Measurements from ENCODE around the gene FGF6. TPM values are rescaled to one million over a fixed set of nuclear protein-coding genes. Genes with fewer than 3 reads are reported as not detected.

FGF6 gene
- total RNA-seq, 1 donor, result not detected

- Histone ChIP-seq H3K9me3 (ENCODE audit: low read depth, low read length) (no peaks in the 10 kb centered on the region), H3K4me3 (ENCODE audit: low read length) (no peak overlapping the region), H3K27me3 (ENCODE audit: insufficient read depth, low read length) (no peaks in the 10 kb centered on the region), H3K4me1 (ENCODE audit: insufficient read depth, low read length) (peaks cover 39% of the 10 kb centered on the region)
These were observed 6.6 kb downstream of the FGF6 start for GRCh38 chr12:4438834-4439596.

GRCh38 chr12:4435537-4435936 is 10.1 kb downstream of the FGF6 start:
- H3K4me1 ChIP-seq (ENCODE audit: insufficient read depth, low read length), result peaks cover 60% of the 10 kb centered on the region
- H3K27me3 ChIP-seq (ENCODE audit: insufficient read depth, low read length), result no peaks in the 10 kb centered on the region
- H3K9me3 ChIP-seq (ENCODE audit: low read depth, low read length), result no peaks in the 10 kb centered on the region
- no peak overlapping the region for H3K4me3 ChIP-seq (ENCODE audit: low read length)

DNA sequence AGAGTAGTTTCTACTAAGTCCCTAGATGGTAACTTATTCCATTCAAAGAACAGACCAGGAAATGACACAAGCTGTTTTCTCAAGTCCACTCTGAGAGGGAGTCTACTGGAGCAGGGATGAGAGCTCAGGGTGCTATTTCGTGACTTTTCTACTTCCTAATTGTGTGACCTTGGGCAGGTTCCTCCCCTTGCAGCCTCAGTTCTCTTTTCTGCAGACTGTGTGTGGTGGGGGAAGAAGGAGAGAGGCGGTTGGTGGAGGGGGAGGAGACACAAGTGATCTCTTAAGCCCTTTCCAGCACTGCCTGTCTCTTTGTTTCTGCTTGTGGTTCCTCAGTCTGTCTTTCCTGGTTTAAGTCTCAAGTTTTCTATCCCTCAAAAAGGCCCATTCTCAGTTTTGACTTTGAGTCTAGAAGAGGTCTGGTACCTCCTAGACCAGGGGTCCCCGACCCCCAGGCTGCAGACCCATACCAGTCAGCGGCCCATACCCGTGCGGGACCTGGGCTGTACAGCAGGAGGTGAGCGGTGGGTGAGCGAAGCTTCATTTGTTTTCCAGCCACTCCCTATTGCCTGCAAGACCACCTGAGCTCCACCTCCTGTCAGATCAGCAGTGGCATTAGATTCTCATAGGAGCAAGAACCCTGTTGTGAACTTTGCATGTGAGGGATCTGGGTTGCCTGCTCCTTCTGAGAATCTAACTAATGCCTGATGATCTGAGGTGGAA is 10.7 kb downstream of the FGF6 start:
- no peak overlapping the region for H3K4me3 ChIP-seq (ENCODE audit: low read length)
- no peaks in the 10 kb centered on the region for H3K9me3 ChIP-seq (ENCODE audit: low read depth, low read length)
- H3K27me3 ChIP-seq (ENCODE audit: insufficient read depth, low read length), result no peaks in the 10 kb centered on the region
- peaks cover 54% of the 10 kb centered on the region for H3K4me1 ChIP-seq (ENCODE audit: insufficient read depth, low read length)

DNA sequence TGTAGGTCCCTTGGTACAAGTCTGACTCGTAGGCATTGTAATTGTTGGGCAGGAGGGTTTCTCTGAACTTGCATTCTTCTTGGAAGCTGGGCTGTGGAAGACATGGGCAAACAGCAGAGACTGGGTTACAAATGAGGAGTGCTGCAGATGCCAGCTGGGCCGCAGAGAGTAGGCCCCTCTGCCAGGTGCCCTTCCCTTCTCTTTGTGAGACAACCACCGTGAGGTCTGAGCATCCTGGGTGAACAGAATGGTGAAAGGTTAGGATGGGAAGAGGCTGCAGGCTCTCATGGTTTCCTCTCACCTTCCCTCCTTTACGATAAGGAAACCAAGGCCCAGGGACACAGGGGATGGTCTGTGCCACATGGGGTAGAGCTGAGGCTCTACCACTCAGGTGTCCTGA is 11.3 kb downstream of the FGF6 start:
- H3K27me3 ChIP-seq (ENCODE audit: insufficient read depth, low read length), result no peaks in the 10 kb centered on the region
- peaks cover 49% of the 10 kb centered on the region for H3K4me1 ChIP-seq (ENCODE audit: insufficient read depth, low read length)
- H3K9me3 ChIP-seq (ENCODE audit: low read depth, low read length), result no peaks in the 10 kb centered on the region
- no peak overlapping the region for H3K4me3 ChIP-seq (ENCODE audit: low read length)

DNA sequence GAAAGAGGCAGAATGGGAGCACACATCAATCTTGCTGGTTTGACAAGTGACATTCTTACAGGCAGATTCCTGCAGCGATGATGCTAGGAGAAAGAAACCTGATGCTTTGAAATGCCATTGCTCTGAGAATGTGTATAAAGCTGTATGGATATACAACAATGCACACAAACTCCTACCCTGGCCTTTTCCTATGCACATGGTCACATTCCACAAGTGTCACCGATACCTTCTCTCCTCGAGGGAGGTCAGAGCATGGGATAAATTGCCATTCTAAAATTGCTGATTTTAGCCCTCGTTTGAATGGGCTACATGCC is 11.9 kb downstream of the FGF6 start:
- Histone ChIP-seq H3K4me1 (ENCODE audit: insufficient read depth, low read length) (peaks cover 43% of the 10 kb centered on the region), H3K9me3 (ENCODE audit: low read depth, low read length) (no peaks in the 10 kb centered on the region), H3K4me3 (ENCODE audit: low read length) (no peak overlapping the region), H3K27me3 (ENCODE audit: insufficient read depth, low read length) (no peaks in the 10 kb centered on the region)

DNA sequence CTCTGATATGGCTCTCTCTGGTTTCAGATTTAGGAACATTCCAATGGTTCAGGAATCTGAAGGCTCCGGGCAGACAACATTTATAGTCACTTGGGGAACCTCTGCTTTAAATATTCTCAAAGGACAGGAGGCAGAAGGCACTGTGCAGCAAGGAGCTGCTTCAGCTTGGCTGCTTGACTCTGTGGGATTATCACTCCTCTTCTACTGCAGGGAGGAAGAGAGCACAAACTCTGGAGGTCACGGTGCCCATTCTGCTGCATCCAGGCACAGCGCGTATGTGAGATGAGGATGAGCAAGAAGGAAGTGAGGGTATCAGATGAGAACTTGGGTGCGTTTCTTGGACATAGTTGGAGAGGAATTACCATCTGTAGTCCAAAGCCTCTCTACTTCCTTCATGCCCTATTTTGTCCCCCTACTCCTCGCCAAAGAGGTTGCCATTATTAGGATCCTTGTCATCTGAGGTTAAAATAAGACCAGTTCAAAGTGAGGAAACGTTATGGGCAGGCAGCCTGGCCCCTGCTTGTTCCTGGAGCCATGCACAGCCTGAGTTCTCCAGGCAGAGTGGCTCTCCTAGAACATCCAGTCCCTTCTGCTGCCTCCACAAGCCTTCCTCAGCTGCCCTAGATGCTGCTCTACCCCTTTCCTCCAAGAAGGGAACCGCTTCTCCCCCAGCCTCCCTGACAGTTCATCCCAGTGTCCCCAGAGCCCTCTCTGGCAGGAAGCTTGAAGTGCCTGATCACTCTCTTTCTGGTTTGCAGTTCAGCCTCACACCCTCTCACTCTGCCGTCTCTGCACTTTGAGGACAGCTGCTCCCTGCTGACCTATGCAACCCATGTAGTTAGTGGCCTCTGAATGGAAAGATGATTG is 12.5 kb downstream of the FGF6 start:
- peaks cover 39% of the 10 kb centered on the region for H3K4me1 ChIP-seq (ENCODE audit: insufficient read depth, low read length)
- H3K9me3 ChIP-seq (ENCODE audit: low read depth, low read length), result no peaks in the 10 kb centered on the region
- no peaks in the 10 kb centered on the region for H3K27me3 ChIP-seq (ENCODE audit: insufficient read depth, low read length)
- H3K4me3 ChIP-seq (ENCODE audit: low read length), result no peak overlapping the region

GRCh38 chr12:4431866-4432265 is 13.7 kb downstream of the FGF6 start:
- H3K4me3 ChIP-seq (ENCODE audit: low read length), result no peak overlapping the region
- H3K4me1 ChIP-seq (ENCODE audit: insufficient read depth, low read length), result peaks cover 39% of the 10 kb centered on the region
- H3K27me3 ChIP-seq (ENCODE audit: insufficient read depth, low read length), result no peaks in the 10 kb centered on the region
- H3K9me3 ChIP-seq (ENCODE audit: low read depth, low read length), result no peaks in the 10 kb centered on the region

GRCh38 chr12:4431436-4431835 is 14.2 kb downstream of the FGF6 start:
- Histone ChIP-seq H3K9me3 (ENCODE audit: low read depth, low read length) (no peaks in the 10 kb centered on the region), H3K4me1 (ENCODE audit: insufficient read depth, low read length) (peaks cover 39% of the 10 kb centered on the region)

DNA sequence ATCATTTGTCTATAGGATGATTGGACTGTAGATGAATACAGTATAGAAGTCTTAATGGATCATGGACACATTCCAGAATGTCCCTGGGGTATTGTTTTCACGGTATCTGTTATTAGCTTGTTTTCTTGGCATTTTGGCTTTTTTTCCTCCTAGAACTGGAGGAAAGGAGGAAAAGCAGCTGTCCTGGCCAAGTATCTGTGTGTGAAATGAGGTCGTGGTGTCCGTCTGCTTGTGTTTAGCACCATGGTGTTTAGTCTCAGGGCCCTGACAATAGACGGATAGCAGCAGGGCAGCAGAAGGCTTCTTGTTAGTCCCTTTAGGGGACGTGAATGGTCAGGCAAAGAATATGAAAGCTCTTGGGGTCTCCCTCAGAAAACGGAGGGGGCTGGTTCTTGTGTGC is 21.2 kb downstream of the FGF6 start:
- Histone ChIP-seq H3K27me3 (ENCODE audit: insufficient read depth, low read length) (no peaks in the 10 kb centered on the region), H3K4me3 (ENCODE audit: low read length) (no peak overlapping the region), H3K9me3 (ENCODE audit: low read depth, low read length) (no peaks in the 10 kb centered on the region)

More at GRCh38 chr12:4431436-4431835, 14.2 kb downstream of the FGF6 start:
- Histone ChIP-seq H3K27me3 (ENCODE audit: insufficient read depth, low read length) (no peaks in the 10 kb centered on the region), H3K4me3 (ENCODE audit: low read length) (no peak overlapping the region)

GRCh38 chr12:4423528-4424195 is 22.0 kb downstream of the FGF6 start:
- no peaks in the 10 kb centered on the region for H3K9me3 ChIP-seq (ENCODE audit: low read depth, low read length)
- no peaks in the 10 kb centered on the region for H3K4me1 ChIP-seq (ENCODE audit: insufficient read depth, low read length)
- H3K4me3 ChIP-seq (ENCODE audit: low read length), result no peak overlapping the region
- no peaks in the 10 kb centered on the region for H3K27me3 ChIP-seq (ENCODE audit: insufficient read depth, low read length)

More for the DNA sequence above, 21.2 kb downstream of the FGF6 start:
- no peaks in the 10 kb centered on the region for H3K4me1 ChIP-seq (ENCODE audit: insufficient read depth, low read length)

DNA sequence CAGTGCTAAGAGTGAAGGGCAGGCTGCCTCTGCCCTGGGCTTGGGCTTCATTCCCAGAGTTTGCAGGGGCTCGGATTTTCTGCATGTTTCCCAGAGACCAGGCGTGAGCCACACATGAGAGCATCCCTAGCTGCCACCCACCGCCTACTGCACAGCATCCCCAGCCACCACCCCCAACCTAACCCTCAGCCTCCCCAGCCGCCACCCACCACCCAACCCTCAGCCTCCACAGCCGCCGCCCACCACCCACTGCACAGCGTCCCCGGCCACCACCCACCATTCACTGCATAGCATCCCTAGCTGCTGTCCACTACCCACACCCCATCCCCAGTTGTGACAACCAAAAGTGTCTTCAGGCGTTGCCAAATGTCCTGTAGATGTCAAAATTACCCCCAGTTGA is 22.6 kb downstream of the FGF6 start:
- Histone ChIP-seq H3K4me1 (ENCODE audit: insufficient read depth, low read length) (no peaks in the 10 kb centered on the region), H3K27me3 (ENCODE audit: insufficient read depth, low read length) (no peaks in the 10 kb centered on the region), H3K4me3 (ENCODE audit: low read length) (no peak overlapping the region), H3K9me3 (ENCODE audit: low read depth, low read length) (no peaks in the 10 kb centered on the region)

DNA sequence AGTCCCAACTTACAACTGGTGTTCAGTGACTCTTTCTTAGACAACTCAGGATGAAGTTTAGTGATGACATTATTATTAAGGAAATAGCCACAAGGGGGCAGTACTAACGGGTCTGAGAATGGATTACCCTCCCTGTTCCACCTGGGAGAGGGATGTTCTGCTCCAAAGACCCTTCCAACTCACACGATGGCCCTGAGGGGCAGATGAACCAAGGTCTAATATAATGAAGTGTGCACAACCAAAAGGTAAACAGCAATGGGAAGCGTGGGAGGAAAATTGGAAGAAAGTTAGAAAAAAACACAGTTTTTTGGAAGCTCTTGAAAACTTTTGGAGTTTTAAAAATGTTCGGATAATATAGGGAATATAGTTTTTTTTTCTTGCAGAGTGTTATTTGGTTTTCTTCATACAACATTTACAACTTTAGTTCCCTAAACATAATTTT is 24.0 kb downstream of the FGF6 start:
- no peaks in the 10 kb centered on the region for H3K4me1 ChIP-seq (ENCODE audit: insufficient read depth, low read length)
- H3K27me3 ChIP-seq (ENCODE audit: insufficient read depth, low read length), result peaks cover 2% of the 10 kb centered on the region
- no peak overlapping the region for H3K4me3 ChIP-seq (ENCODE audit: low read length)
- no peaks in the 10 kb centered on the region for H3K9me3 ChIP-seq (ENCODE audit: low read depth, low read length)

- H3K4me1 ChIP-seq (ENCODE audit: insufficient read depth, low read length), result peaks cover 3% of the 10 kb centered on the region
- H3K4me3 ChIP-seq (ENCODE audit: low read length), result no peak overlapping the region
- H3K27me3 ChIP-seq (ENCODE audit: insufficient read depth, low read length), result peaks cover 14% of the 10 kb centered on the region
- no peaks in the 10 kb centered on the region for H3K9me3 ChIP-seq (ENCODE audit: low read depth, low read length)
These were observed 25.4 kb downstream of the FGF6 start for GRCh38 chr12:4420138-4420670.

- Histone ChIP-seq H3K27me3 (ENCODE audit: insufficient read depth, low read length) (peaks cover 18% of the 10 kb centered on the region), H3K4me3 (ENCODE audit: low read length) (no peak overlapping the region), H3K4me1 (ENCODE audit: insufficient read depth, low read length) (peaks cover 4% of the 10 kb centered on the region), H3K9me3 (ENCODE audit: low read depth, low read length) (no peaks in the 10 kb centered on the region)
These were observed 26.7 kb downstream of the FGF6 start for GRCh38 chr12:4418913-4419312.
